ENCODE results near the gene PDCD4.
"Not testable (repeated sequence)": the region's sequence is repeated elsewhere in the genome, so short reads cannot be mapped to it uniquely, and the experiment has no call there.

PDCD4 gene

GRCh38 chr10:110881905-110882304 lies 10.2 kb downstream of the PDCD4 start:
- no peak for DNase-seq (ENCODE audit: low read depth, low spot score)

- no peak for DNase-seq (ENCODE audit: low read depth, low spot score)
Observed at GRCh38 chr10:110883924-110884323, 12.2 kb downstream of the PDCD4 start.

- DNase-seq (ENCODE audit: low read depth, low spot score): no peak
Observed at GRCh38 chr10:110885932-110886674, 14.4 kb downstream of the PDCD4 start.

GRCh38 chr10:110887560-110887959 lies 15.8 kb downstream of the PDCD4 start:
- DNase-seq (ENCODE audit: low read depth, low spot score): no peak

- no peak for DNase-seq (ENCODE audit: low read depth, low spot score)
Observed at GRCh38 chr10:110892602-110893288, 21.0 kb downstream of the PDCD4 start.

- no peak for DNase-seq (ENCODE audit: low read depth, low spot score)
Observed at GRCh38 chr10:110893559-110894179, 21.9 kb downstream of the PDCD4 start.

GRCh38 chr10:110897184-110897583 lies 25.5 kb downstream of the PDCD4 start:
- no peak for DNase-seq (ENCODE audit: low read depth, low spot score)

GRCh38 chr10:110898391-110898790 lies 26.7 kb downstream of the PDCD4 start:
- DNase-seq (ENCODE audit: low read depth, low spot score): no peak

GRCh38 chr10:110900983-110901382 lies 29.3 kb downstream of the PDCD4 start:
- DNase-seq (ENCODE audit: low read depth, low spot score): no peak

- no peak for DNase-seq (ENCODE audit: low read depth, low spot score)
Observed at GRCh38 chr10:110901954-110902819, 30.5 kb downstream of the PDCD4 start.

GRCh38 chr10:110903280-110904278 lies 31.9 kb downstream of the PDCD4 start:
- DNase-seq (ENCODE audit: low read depth, low spot score): no peak

GRCh38 chr10:110910138-110910537 lies 38.4 kb downstream of the PDCD4 start:
- no peak for DNase-seq (ENCODE audit: low read depth, low spot score)

GRCh38 chr10:110912374-110912773 lies 40.6 kb downstream of the PDCD4 start:
- no peak for DNase-seq (ENCODE audit: low read depth, low spot score)

GRCh38 chr10:110914431-110914830 lies 42.7 kb downstream of the PDCD4 start:
- no peak for DNase-seq (ENCODE audit: low read depth, low spot score)

- no peak for DNase-seq (ENCODE audit: low read depth, low spot score)
Observed at GRCh38 chr10:110915035-110915434, 43.3 kb downstream of the PDCD4 start.

GRCh38 chr10:110915600-110915999 lies 43.9 kb downstream of the PDCD4 start:
- not testable (repeated sequence) for DNase-seq (ENCODE audit: low read depth, low spot score)

- no peak for DNase-seq (ENCODE audit: low read depth, low spot score)
Observed at GRCh38 chr10:110916554-110917346, 45.0 kb downstream of the PDCD4 start.

GRCh38 chr10:110918269-110918642 lies 46.5 kb downstream of the PDCD4 start:
- DNase-seq (ENCODE audit: low read depth, low spot score): no peak

GRCh38 chr10:110918643-110919348 lies 47.1 kb downstream of the PDCD4 start, which contains the start of gene BBIP1:
Gene BBIP1, minus strand, starts transcription at chr10:110919180. Its CDS starts 1,023 bp downstream, at chr10:110918157.
- peak; percentile 63 for DNase-seq (ENCODE audit: low read depth, low spot score)

Data from activated CD4-positive, CD25-positive, alpha-beta regulatory T cell treated with anti-CD3 and anti-CD28 coated beads, Interleukin-2, amount 50 U/mL, for 16 hours (primary cell).